Caco-2 (cell line): Measurements from ENCODE around the gene ARAP2. TPM values are rescaled to one million over a fixed set of nuclear protein-coding genes. Genes with fewer than 3 reads are reported as not detected.

Source experiments
- BruUV-seq: library from RNA; stranded (reverse); fragments of 400-500 nt; replicated peaks from 2 replicates; lab custom pipeline; 2021; lab: Mats Ljungman, UMichigan
- CTCF ChIA-PET: fragments of 300-600 bp; sonication (Branson Sonifier 250); formaldehyde crosslinking; loops from one replicate; lab custom pipeline; 2022; ENCODE audit warnings: antibody characterized with exemption; lab: Charles Lee
- POLR2A ChIA-PET: fragments of 300-600 bp; sonication (Branson Sonifier 250); formaldehyde crosslinking; loops from one replicate; lab custom pipeline; 2022; ENCODE audit warnings: antibody characterized with exemption; lab: Charles Lee
- DNase-seq, 2 experiments: peaks; one replicate each; pipeline versions ENCODE4 v3.0.0 to v3.0.0-alpha.2; 2020 to 2022
- H3K27me3 ChIP-seq: replicated peaks from 2 replicates; pipeline ENCODE4 v1.6.0; 2011; ENCODE audit warnings: low read length; ENCODE audit not compliant: control insufficient read depth, insufficient read depth
- H3K36me3 ChIP-seq: 2 replicates; pipeline ENCODE4 v1.5.1; 2011; ENCODE audit warnings: low read length; ENCODE audit not compliant: control insufficient read depth, insufficient read depth
- H3K4me1 ChIP-seq: fragments of 250-450 bp; sonication (Bioruptor Pico); 2 replicates; pipeline ENCODE4 v1.5.1; 2020; ENCODE audit warnings: mild to moderate bottlenecking
- H3K4me3 ChIP-seq: 2 replicates; pipeline ENCODE4 v1.5.1; 2011; ENCODE audit warnings: low read depth, mild to moderate bottlenecking, control low read depth, low read length
- H3K9me3 ChIP-seq: fragments of 250-450 bp; sonication (Bioruptor Pico); 2 replicates; pipeline ENCODE4 v1.5.1; 2020; ENCODE audit warnings: mild to moderate bottlenecking, moderate library complexity
- H3K27ac Mint-ChIP-seq: one replicate; pipeline ENCODE4 v1.8.0; 2022; ENCODE audit warnings: mixed read lengths; ENCODE audit not compliant: unreplicated experiment
- H3K27me3 Mint-ChIP-seq: one replicate; pipeline ENCODE4 v1.8.0; 2022; ENCODE audit warnings: mixed read lengths; ENCODE audit not compliant: insufficient read depth, unreplicated experiment
- H3K36me3 Mint-ChIP-seq: one replicate; pipeline ENCODE4 v1.8.0; 2022; ENCODE audit warnings: mild to moderate bottlenecking, mixed read lengths; ENCODE audit not compliant: insufficient read depth, unreplicated experiment
- H3K4me1 Mint-ChIP-seq: one replicate; pipeline ENCODE4 v1.8.0; 2022; ENCODE audit warnings: low read depth, mixed read lengths; ENCODE audit not compliant: unreplicated experiment
- H3K4me3 Mint-ChIP-seq: one replicate; pipeline ENCODE4 v1.8.0; 2022; ENCODE audit warnings: mild to moderate bottlenecking, moderate library complexity, mixed read lengths; ENCODE audit not compliant: unreplicated experiment
- H3K9me3 Mint-ChIP-seq: one replicate; pipeline ENCODE4 v1.8.0; 2022; ENCODE audit warnings: mixed read lengths; ENCODE audit not compliant: unreplicated experiment
- CTCF ChIP-seq, 2 experiments: fragments of 200-600 bp in 1 of 2; IDR thresholded peaks; 1 replicate in 1 of 2; 2 replicates in 1 of 2; pipeline versions ENCODE4 v1.5.1 to v1.8.0; 2011 to 2022; ENCODE audit warnings: antibody characterized with exemption in 1 of 2, control low read depth in 1 of 2, inconsistent platforms in 1 of 2, low read depth in 1 of 2, low read length in 1 of 2, mild to moderate bottlenecking in 1 of 2, moderate library complexity in 1 of 2; ENCODE audit not compliant: insufficient read depth in 1 of 2, severe bottlenecking in 1 of 2, unreplicated experiment in 1 of 2
- intact Hi-C: fragments of 100-400 bp; cut with micrococcal nuclease; formaldehyde crosslinking; loops from one replicate; pipeline ENCODE4 v1.10.0; 2022; ENCODE audit not compliant: unreplicated experiment
- total RNA-seq: library from RNA; stranded (reverse); gene quantifications from 2 replicates; pipeline ENCODE4 v1.2.3, GENCODE V29; 2022

ARAP2 gene
- total RNA-seq, 1 experiment from 2014 or later = 3.9 TPM

- TF ChIP-seq CTCF (IDR thresholded peaks at IDR 0.05; ENCODE audit: insufficient read depth in 1 of 2, low read depth in 1 of 2, low read length in 1 of 2, severe bottlenecking in 1 of 2, unreplicated experiment in 1 of 2) = no peak
- no TSS peak for BruUV-seq
- no peaks in the 10 kb centered on the region for H3K4me1 ChIP-seq
- H3K4me3 Mint-ChIP-seq = no peak overlapping the region
- H3K4me1 Mint-ChIP-seq = no peaks in the 10 kb centered on the region
- POLR2A ChIA-PET = no interaction called here
- intact Hi-C loops = no loop called here
- DNase-seq = no peak
- H3K27me3 Mint-ChIP-seq = no peaks in the 10 kb centered on the region
- H3K9me3 ChIP-seq = no peaks in the 10 kb centered on the region
- CTCF ChIA-PET = no interaction called here
- no peaks in the 10 kb centered on the region for H3K27me3 ChIP-seq
- no peak overlapping the region for H3K27ac Mint-ChIP-seq
- H3K4me3 ChIP-seq = no peak overlapping the region
- no peaks in the 10 kb centered on the region for H3K9me3 Mint-ChIP-seq
- no peaks in the 10 kb centered on the region for H3K36me3 Mint-ChIP-seq
- no peaks in the 10 kb centered on the region for H3K36me3 ChIP-seq
Measured at GRCh38 chr4:36214735-36215485, 29.4 kb downstream of the ARAP2 start.

- no peak overlapping the region for H3K27ac Mint-ChIP-seq
- Histone ChIP-seq H3K36me3 (no peaks in the 10 kb centered on the region), H3K9me3 (no peaks in the 10 kb centered on the region), H3K27me3 (no peaks in the 10 kb centered on the region), H3K4me3 (no peak overlapping the region), H3K4me1 (no peaks in the 10 kb centered on the region)
- no peaks in the 10 kb centered on the region for H3K36me3 Mint-ChIP-seq
- no TSS peak for BruUV-seq
- intact Hi-C loops = no loop called here
- H3K4me3 Mint-ChIP-seq = no peak overlapping the region
- ChIA-PET POLR2A (no interaction called here), CTCF (no interaction called here)
- no peaks in the 10 kb centered on the region for H3K27me3 Mint-ChIP-seq
- no peaks in the 10 kb centered on the region for H3K9me3 Mint-ChIP-seq
- TF ChIP-seq CTCF (IDR thresholded peaks at IDR 0.05; ENCODE audit: insufficient read depth in 1 of 2, low read depth in 1 of 2, low read length in 1 of 2, severe bottlenecking in 1 of 2, unreplicated experiment in 1 of 2) = no peak
- H3K4me1 Mint-ChIP-seq = no peaks in the 10 kb centered on the region
- DNase-seq = no peak
Measured at GRCh38 chr4:36213977-36214376, 30.3 kb downstream of the ARAP2 start.

- Histone ChIP-seq H3K36me3 (no peaks in the 10 kb centered on the region), H3K4me1 (no peaks in the 10 kb centered on the region), H3K27me3 (no peaks in the 10 kb centered on the region), H3K9me3 (no peaks in the 10 kb centered on the region), H3K4me3 (no peak overlapping the region)
- intact Hi-C loops = no loop called here
- no peaks in the 10 kb centered on the region for H3K27me3 Mint-ChIP-seq
- no TSS peak for BruUV-seq
- no peak for TF ChIP-seq CTCF (IDR thresholded peaks at IDR 0.05; ENCODE audit: insufficient read depth in 1 of 2, low read depth in 1 of 2, low read length in 1 of 2, severe bottlenecking in 1 of 2, unreplicated experiment in 1 of 2)
- no peak for DNase-seq
- H3K27ac Mint-ChIP-seq = no peak overlapping the region
- no peaks in the 10 kb centered on the region for H3K36me3 Mint-ChIP-seq
- no peak overlapping the region for H3K4me3 Mint-ChIP-seq
- no peaks in the 10 kb centered on the region for H3K4me1 Mint-ChIP-seq
- CTCF ChIA-PET = no interaction called here
- POLR2A ChIA-PET = no interaction called here
- H3K9me3 Mint-ChIP-seq = no peaks in the 10 kb centered on the region
Measured at GRCh38 chr4:36211084-36211483, 33.2 kb downstream of the ARAP2 start.
